ENCODE results near the gene BLMH.

DNA sequence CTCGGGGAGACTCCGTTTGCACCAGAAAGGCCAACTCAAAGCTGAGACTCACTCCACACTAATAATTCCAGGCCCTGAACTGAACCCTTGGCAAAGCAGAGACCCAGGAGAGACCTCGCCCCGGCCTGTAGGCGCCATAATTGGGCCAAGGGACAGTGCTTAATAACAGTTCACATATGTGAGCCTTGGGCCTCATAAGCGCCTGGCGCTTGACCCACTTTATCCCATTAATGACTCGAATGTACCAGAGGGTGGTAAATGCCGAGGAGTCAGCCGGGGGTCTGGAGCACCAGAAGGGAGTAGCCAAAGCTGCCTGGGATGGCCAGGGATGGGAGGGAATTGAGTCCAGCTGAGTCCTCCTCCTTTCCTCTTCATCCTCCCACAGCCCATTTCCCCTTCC lies 80.8 kb downstream of the BLMH start:
- TF ChIP-seq, protein P1, sequence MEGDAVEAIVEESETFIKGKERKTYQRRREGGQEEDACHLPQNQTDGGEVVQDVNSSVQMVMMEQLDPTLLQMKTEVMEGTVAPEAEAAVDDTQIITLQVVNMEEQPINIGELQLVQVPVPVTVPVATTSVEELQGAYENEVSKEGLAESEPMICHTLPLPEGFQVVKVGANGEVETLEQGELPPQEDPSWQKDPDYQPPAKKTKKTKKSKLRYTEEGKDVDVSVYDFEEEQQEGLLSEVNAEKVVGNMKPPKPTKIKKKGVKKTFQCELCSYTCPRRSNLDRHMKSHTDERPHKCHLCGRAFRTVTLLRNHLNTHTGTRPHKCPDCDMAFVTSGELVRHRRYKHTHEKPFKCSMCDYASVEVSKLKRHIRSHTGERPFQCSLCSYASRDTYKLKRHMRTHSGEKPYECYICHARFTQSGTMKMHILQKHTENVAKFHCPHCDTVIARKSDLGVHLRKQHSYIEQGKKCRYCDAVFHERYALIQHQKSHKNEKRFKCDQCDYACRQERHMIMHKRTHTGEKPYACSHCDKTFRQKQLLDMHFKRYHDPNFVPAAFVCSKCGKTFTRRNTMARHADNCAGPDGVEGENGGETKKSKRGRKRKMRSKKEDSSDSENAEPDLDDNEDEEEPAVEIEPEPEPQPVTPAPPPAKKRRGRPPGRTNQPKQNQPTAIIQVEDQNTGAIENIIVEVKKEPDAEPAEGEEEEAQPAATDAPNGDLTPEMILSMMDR (IDR thresholded peaks at IDR 0.05; ENCODE audit: extremely low read depth in 1 of 2, insufficient read depth in 1 of 2, low read depth in 1 of 2, low read length in 2 of 2): no peak
- TF ChIP-seq JUN (IDR thresholded peaks at IDR 0.05; ENCODE audit: borderline replicate concordance, insufficient read depth, insufficient read length, low read depth): no peak
- TF ChIP-seq, protein P2, sequence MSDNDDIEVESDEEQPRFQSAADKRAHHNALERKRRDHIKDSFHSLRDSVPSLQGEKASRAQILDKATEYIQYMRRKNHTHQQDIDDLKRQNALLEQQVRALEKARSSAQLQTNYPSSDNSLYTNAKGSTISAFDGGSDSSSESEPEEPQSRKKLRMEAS (IDR thresholded peaks at IDR 0.05; ENCODE audit: insufficient read depth, insufficient read length): no peak

All from endothelial cell of umbilical vein (primary cell).